HUES6 (cell line): ENCODE results near the gene ALG3.

ENCODE experiments used
- H3K27ac ChIP-seq: 2 replicates; pipeline ENCODE4 v1.7.0; 2013; ENCODE audit warnings: low read depth, mild to moderate bottlenecking, low read length, inconsistent platforms
- H3K27me3 ChIP-seq: 2 replicates; pipeline ENCODE4 v1.6.1; 2013; ENCODE audit warnings: low read length; ENCODE audit not compliant: control insufficient read depth, insufficient read depth
- H3K36me3 ChIP-seq: 2 replicates; pipeline ENCODE4 v1.6.1; 2013; ENCODE audit warnings: low read length; ENCODE audit not compliant: control insufficient read depth, insufficient read depth
- H3K4me1 ChIP-seq: 2 replicates; pipeline ENCODE4 v1.6.1; 2013; ENCODE audit warnings: low read length; ENCODE audit not compliant: control insufficient read depth, insufficient read depth
- H3K4me3 ChIP-seq: 2 replicates; pipeline ENCODE4 v1.5.1; 2013; ENCODE audit warnings: low read depth, low read length
- H3K9ac ChIP-seq: one replicate; pipeline ENCODE4 v1.6.1; 2013; ENCODE audit warnings: mild to moderate bottlenecking, low read length
- H3K9me3 ChIP-seq: 2 replicates; pipeline ENCODE4 v1.6.1; 2013; ENCODE audit warnings: low read depth, low read length; ENCODE audit not compliant: control insufficient read depth, insufficient read depth

Gene ALG3

DNA sequence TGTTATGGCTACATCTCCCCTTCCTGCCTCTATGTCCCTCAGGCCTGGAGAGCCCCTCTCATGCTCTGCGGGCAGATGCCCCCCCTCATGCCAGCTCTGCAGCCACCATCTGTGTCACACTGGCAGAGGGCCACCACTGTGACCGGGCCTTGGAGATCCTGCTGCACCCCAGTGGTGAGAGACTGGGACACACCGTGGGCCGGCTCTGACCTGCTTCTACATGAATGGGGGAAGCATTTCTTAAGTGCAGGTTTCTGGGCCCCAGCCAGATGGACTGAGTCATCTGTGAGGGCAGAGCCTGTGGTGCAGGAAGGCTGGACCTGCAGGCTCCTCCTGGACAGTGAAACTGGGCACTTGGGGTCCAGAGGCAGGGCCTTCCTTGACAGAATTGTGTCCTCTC is 14.5 kb downstream of the ALG3 start:
- Histone ChIP-seq H3K27ac (no peak overlapping the region), H3K9me3 (no peaks in the 10 kb centered on the region), H3K4me3 (no peak overlapping the region), H3K9ac (no peak overlapping the region), H3K4me1 (no peaks in the 10 kb centered on the region), H3K36me3 (no peaks in the 10 kb centered on the region), H3K27me3 (peaks cover 57% of the 10 kb centered on the region)

GRCh38 chr3:184233127-184233843 is 15.5 kb downstream of the ALG3 start:
- Histone ChIP-seq H3K4me1 (no peaks in the 10 kb centered on the region; the same call in 1 of the 2 replicates), H3K36me3 (no peaks in the 10 kb centered on the region), H3K4me3 (no peak overlapping the region), H3K9me3 (no peaks in the 10 kb centered on the region), H3K9ac (no peak overlapping the region), H3K27me3 (peaks cover 66% of the 10 kb centered on the region), H3K27ac (no peak overlapping the region)

GRCh38 chr3:184231671-184232070 is 17.1 kb downstream of the ALG3 start:
- no peak overlapping the region for H3K4me3 ChIP-seq
- no peaks in the 10 kb centered on the region; the same call in 1 of the 2 replicates for H3K4me1 ChIP-seq

DNA sequence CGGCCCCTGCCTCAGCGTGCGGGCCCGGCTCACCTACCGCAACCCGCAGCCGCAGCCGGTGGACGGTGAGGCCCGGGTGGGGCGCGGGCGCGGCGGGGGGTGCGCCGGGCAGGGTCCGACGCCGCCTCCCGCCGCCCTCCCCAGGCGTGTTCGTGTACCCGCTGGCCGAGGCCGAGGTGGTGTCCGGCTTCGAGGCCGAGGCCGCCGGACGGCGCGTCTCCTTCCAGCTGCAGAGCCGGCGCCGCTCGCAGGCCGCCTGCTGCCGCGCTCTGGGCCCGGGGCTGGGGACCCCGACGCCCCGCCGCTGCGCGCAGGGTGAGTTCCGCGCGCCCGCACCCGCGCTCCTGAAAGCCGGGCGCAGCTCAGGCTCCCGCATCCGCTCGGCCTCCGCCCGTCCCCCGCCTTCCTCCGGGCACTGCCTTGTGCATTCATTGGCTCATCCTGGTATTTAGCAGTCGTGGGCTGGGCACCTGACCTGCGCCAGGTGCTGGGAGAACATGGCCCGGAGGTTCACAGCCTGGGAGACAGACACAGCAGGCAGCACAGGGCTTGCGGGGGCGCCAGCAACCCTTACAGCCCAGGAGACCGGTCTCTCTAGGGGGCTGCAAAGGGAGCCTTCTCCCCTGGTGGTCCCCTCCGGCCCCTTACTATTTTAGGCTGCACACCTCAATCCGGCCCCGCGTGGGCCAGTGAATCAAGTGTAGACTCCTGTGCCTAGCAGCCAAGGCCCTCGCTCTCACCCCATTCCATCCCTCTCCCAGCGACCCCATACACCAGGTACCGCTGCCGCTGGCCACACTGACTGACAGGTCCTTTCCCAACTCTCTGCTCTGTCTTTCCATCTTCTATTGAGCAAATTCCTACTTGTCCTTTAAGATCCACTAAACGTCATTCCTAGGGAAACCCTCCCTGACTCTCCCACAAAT is 17.9 kb downstream of the ALG3 start:
- H3K9me3 ChIP-seq, result no peaks in the 10 kb centered on the region
- no peak overlapping the region for H3K27ac ChIP-seq
- H3K36me3 ChIP-seq, result no peaks in the 10 kb centered on the region
- peak overlapping the region; percentile 69 for H3K4me3 ChIP-seq
- H3K9ac ChIP-seq, result no peak overlapping the region
- peaks cover 81% of the 10 kb centered on the region for H3K27me3 ChIP-seq
- H3K4me1 ChIP-seq, result no peaks in the 10 kb centered on the region; the same call in 1 of the 2 replicates

More at GRCh38 chr3:184231671-184232070, 17.1 kb downstream of the ALG3 start:
- no peaks in the 10 kb centered on the region for H3K36me3 ChIP-seq
- no peaks in the 10 kb centered on the region for H3K9me3 ChIP-seq
- no peak overlapping the region for H3K27ac ChIP-seq
- H3K9ac ChIP-seq, result no peak overlapping the region
- peaks cover 81% of the 10 kb centered on the region for H3K27me3 ChIP-seq

DNA sequence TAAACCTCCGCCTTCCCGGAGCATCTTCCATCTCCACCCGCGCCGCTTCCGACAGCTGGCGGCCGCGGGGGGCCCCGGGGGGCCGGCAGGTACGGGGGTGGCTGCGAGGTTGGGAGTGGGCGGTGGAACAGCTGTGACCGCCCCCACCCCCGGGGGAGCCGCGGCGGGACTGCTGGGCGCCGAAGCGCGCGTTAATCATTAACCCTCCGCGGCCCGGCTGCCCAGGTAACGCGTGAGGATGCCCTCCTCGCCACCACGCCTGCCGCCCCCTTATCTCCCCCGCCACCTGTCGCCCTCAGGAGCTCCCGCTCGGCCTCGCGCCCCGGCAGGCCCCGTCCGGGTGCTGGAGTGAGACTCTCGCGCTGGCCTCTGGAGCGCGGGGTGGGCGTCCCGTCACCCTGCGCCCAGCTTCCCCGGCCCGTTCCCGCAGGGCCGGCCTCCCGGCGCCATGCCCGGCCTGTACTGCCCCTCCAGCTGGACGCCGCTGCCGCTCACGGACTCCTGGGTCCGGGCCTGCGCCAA is 18.6 kb downstream of the ALG3 start:
- H3K36me3 ChIP-seq, result no peaks in the 10 kb centered on the region
- no peak overlapping the region for H3K9ac ChIP-seq
- H3K9me3 ChIP-seq, result no peaks in the 10 kb centered on the region
- peaks cover 81% of the 10 kb centered on the region for H3K27me3 ChIP-seq
- H3K27ac ChIP-seq, result no peak overlapping the region
- H3K4me1 ChIP-seq, result no peaks in the 10 kb centered on the region; the same call in 1 of the 2 replicates
- peak overlapping the region; percentile 69 for H3K4me3 ChIP-seq

- H3K4me3 ChIP-seq, result peak within 1 kb of the TSS; percentile 69
- no peaks in the 10 kb centered on the region; the same call in 1 of the 2 replicates for H3K4me1 ChIP-seq
- H3K9me3 ChIP-seq, result no peaks in the 10 kb centered on the region
- peaks cover 77% of the 10 kb centered on the region for H3K27me3 ChIP-seq
- H3K36me3 ChIP-seq, result no peaks in the 10 kb centered on the region
- H3K27ac ChIP-seq, result no peak within 1 kb of the TSS
- no peak within 1 kb of the TSS for H3K9ac ChIP-seq
These were observed 19.2 kb downstream of the ALG3 start, which contains the start of gene VWA5B2 for GRCh38 chr3:184229394-184230080. VWA5B2 (plus strand) TSS chr3:184229585; CDS start chr3:184230529, 944 bp downstream.

GRCh38 chr3:184228376-184229137 is 20.2 kb downstream of the ALG3 start:
- Histone ChIP-seq H3K36me3 (no peaks in the 10 kb centered on the region), H3K9ac (no peak overlapping the region), H3K9me3 (no peaks in the 10 kb centered on the region), H3K27ac (no peak overlapping the region), H3K4me1 (no peaks in the 10 kb centered on the region; the same call in 1 of the 2 replicates), H3K27me3 (peaks cover 68% of the 10 kb centered on the region), H3K4me3 (peak overlapping the region; percentile 69)

DNA sequence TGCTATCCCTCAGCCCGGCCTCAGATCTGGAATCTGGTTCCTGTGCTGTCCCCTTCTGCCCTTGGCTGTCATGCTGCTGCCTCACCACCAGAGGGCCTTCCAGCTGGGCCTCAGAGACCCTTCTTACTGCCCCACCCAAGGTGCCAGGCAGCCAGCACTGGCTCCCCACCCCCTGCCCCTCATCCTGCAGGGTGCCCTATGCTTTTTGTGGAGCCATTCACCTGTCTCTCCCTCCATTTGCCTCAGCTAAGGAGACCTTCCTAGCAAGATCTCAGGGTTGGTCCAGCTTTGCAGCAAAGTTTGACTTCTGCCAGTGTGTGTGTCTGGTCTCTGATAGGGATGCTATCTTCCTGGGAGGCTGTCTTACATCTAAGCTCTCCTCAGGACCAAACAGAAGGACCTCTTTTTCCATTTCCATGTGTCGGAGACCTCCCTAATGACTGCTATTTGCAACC is 21.3 kb downstream of the ALG3 start:
- H3K4me3 ChIP-seq, result no peak overlapping the region
- no peak overlapping the region for H3K27ac ChIP-seq
- no peaks in the 10 kb centered on the region for H3K36me3 ChIP-seq
- H3K27me3 ChIP-seq, result peaks cover 57% of the 10 kb centered on the region
- no peaks in the 10 kb centered on the region for H3K9me3 ChIP-seq
- no peaks in the 10 kb centered on the region; the same call in 1 of the 2 replicates for H3K4me1 ChIP-seq
- no peak overlapping the region for H3K9ac ChIP-seq

- Histone ChIP-seq H3K9me3 (no peaks in the 10 kb centered on the region), H3K27me3 (peaks cover 21% of the 10 kb centered on the region), H3K4me1 (no peaks in the 10 kb centered on the region; the same call in 1 of the 2 replicates), H3K36me3 (no peaks in the 10 kb centered on the region), H3K27ac (no peak overlapping the region), H3K9ac (no peak overlapping the region), H3K4me3 (no peak overlapping the region)
These were observed 24.8 kb downstream of the ALG3 start for GRCh38 chr3:184223946-184224345.

DNA sequence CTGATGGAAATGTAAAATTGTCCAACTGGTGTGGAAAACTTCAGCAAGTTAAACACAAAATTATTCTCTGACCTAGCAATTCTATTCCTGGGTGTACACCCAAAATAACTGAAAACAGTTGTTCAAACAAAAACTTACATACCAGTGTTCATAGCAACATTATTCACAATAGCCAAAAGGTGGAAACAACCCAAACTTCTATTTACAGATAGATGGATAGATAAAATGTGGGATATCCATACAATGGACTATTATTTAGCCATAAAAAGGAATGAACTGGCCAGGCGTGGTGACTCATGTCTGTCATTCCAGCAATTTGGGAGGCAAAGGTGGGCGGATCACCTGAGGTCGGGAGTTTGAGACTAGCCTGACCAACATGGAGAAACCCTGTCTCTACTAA is 26.2 kb downstream of the ALG3 start:
- H3K27me3 ChIP-seq, result peaks cover 7% of the 10 kb centered on the region
- no peaks in the 10 kb centered on the region for H3K4me1 ChIP-seq
- H3K9ac ChIP-seq, result no peak overlapping the region
- no peaks in the 10 kb centered on the region for H3K36me3 ChIP-seq
- no peaks in the 10 kb centered on the region for H3K9me3 ChIP-seq
- H3K27ac ChIP-seq, result no peak overlapping the region
- H3K4me3 ChIP-seq, result no peak overlapping the region
